Mesenchymal stem cell (in vitro differentiated cells and primary cell): Measurements from ENCODE around the gene PLXDC2.

Experiments used
- DNase-seq: peaks from one replicate; pipeline ENCODE4 v3.0.0-alpha.2; 2013
- H2AFZ ChIP-seq: one replicate; pipeline ENCODE4 v1.6.1; 2013; ENCODE audit warnings: low read depth, mild to moderate bottlenecking, control low read depth, inconsistent platforms, low read length, moderate library complexity
- H2AK5ac ChIP-seq: 2 replicates; pipeline ENCODE4 v1.6.1; 2013; ENCODE audit warnings: low read length, moderate library complexity, mild to moderate bottlenecking, inconsistent platforms; ENCODE audit not compliant: severe bottlenecking
- H2BK120ac ChIP-seq: one replicate; pipeline ENCODE4 v1.6.1; 2013; ENCODE audit warnings: low read depth, mild to moderate bottlenecking, inconsistent platforms, low read length, moderate library complexity
- H2BK12ac ChIP-seq, 2 experiments: one replicate each; pipeline ENCODE4 v1.6.1; 2013; ENCODE audit warnings: inconsistent platforms in 2 of 2, low read length in 2 of 2, mild to moderate bottlenecking in 2 of 2, moderate library complexity in 2 of 2, control low read depth in 1 of 2
- H2BK15ac ChIP-seq: one replicate; pipeline ENCODE4 v1.6.1; 2013; ENCODE audit warnings: mild to moderate bottlenecking, low read depth, inconsistent platforms; ENCODE audit not compliant: poor library complexity, severe bottlenecking
- H2BK5ac ChIP-seq: 2 replicates; pipeline ENCODE4 v1.6.1; 2013; ENCODE audit warnings: low read depth, mild to moderate bottlenecking, low read length, control low read depth, inconsistent platforms; ENCODE audit not compliant: poor library complexity, severe bottlenecking
- H3K14ac ChIP-seq, 2 experiments: one replicate each; pipeline ENCODE4 v1.6.1; 2013; ENCODE audit warnings: inconsistent platforms in 2 of 2, low read length in 2 of 2, control low read depth in 1 of 2, mild to moderate bottlenecking in 1 of 2, moderate library complexity in 1 of 2
- H3K18ac ChIP-seq, 2 experiments: one replicate each; pipeline ENCODE4 v1.6.1; 2013; ENCODE audit warnings: inconsistent platforms in 2 of 2, low read length in 2 of 2, control low read depth in 1 of 2, low read depth in 1 of 2, mild to moderate bottlenecking in 1 of 2
- H3K23ac ChIP-seq, 2 experiments: one replicate each; pipeline ENCODE4 v1.6.1; 2013; ENCODE audit warnings: inconsistent platforms in 2 of 2, low read length in 2 of 2, mild to moderate bottlenecking in 2 of 2, moderate library complexity in 2 of 2, control low read depth in 1 of 2
- H3K27ac ChIP-seq: 2 replicates; pipeline ENCODE4 v1.5.1; 2013; ENCODE audit warnings: mild to moderate bottlenecking, moderate library complexity, low read length, control low read depth, inconsistent platforms; ENCODE audit not compliant: poor library complexity, severe bottlenecking
- H3K27me3 ChIP-seq, 2 experiments: 2 replicates each; pipeline versions ENCODE4 v1.6.1 to v1.7.0; 2013; ENCODE audit warnings: low read length in 2 of 2, mild to moderate bottlenecking in 2 of 2, moderate library complexity in 2 of 2, control low read depth in 1 of 2, inconsistent platforms in 1 of 2; ENCODE audit not compliant: control insufficient read depth in 1 of 2, insufficient read depth in 1 of 2
- H3K36me3 ChIP-seq, 2 experiments: 2 replicates each; pipeline versions ENCODE4 v1.6.1 to v1.7.0; 2013; ENCODE audit warnings: low read length in 2 of 2, control low read depth in 1 of 2, inconsistent platforms in 1 of 2, low read depth in 1 of 2, mild to moderate bottlenecking in 1 of 2; ENCODE audit not compliant: insufficient read depth in 2 of 2, control insufficient read depth in 1 of 2
- H3K4ac ChIP-seq, 2 experiments: one replicate each; pipeline ENCODE4 v1.6.1; 2013; ENCODE audit warnings: inconsistent platforms in 2 of 2, low read length in 2 of 2, mild to moderate bottlenecking in 2 of 2, moderate library complexity in 2 of 2, control low read depth in 1 of 2, low read depth in 1 of 2
- H3K4me1 ChIP-seq: 2 replicates; pipeline ENCODE4 v1.6.1; 2013; ENCODE audit warnings: low read depth, low read length, control low read depth; ENCODE audit not compliant: control insufficient read depth, insufficient read depth
- H3K4me2 ChIP-seq: 2 replicates; pipeline ENCODE4 v1.6.1; 2013; ENCODE audit warnings: low read length, mild to moderate bottlenecking, inconsistent platforms; ENCODE audit not compliant: poor library complexity, severe bottlenecking
- H3K4me3 ChIP-seq, 2 experiments: 2 replicates each; pipeline versions ENCODE4 v1.5.1 to v1.7.0; 2013; ENCODE audit warnings: low read length in 2 of 2, mild to moderate bottlenecking in 2 of 2, control low read depth in 1 of 2, low read depth in 1 of 2; ENCODE audit not compliant: insufficient read depth in 1 of 2
- H3K79me1 ChIP-seq: replicated peaks from 2 replicates; pipeline ENCODE4 v1.6.1; 2013; ENCODE audit warnings: mild to moderate bottlenecking, control low read depth, low read length, inconsistent platforms; ENCODE audit not compliant: poor library complexity, severe bottlenecking
- H3K9ac ChIP-seq: 2 replicates; pipeline ENCODE4 v1.7.0; 2013; ENCODE audit warnings: mild to moderate bottlenecking, low read length, moderate library complexity
- H3K9me3 ChIP-seq: 2 replicates; pipeline ENCODE4 v1.7.0; 2013; ENCODE audit warnings: mild to moderate bottlenecking, low read length; ENCODE audit not compliant: control insufficient read depth
- H4K8ac ChIP-seq: one replicate; pipeline ENCODE4 v1.6.1; 2013; ENCODE audit warnings: inconsistent platforms, mild to moderate bottlenecking, low read length, moderate library complexity
- H4K91ac ChIP-seq: one replicate; pipeline ENCODE4 v1.6.1; 2013; ENCODE audit warnings: mild to moderate bottlenecking, low read length, inconsistent platforms
- WGBS: methylation state at CpG from one replicate; pipeline ENCODE4 v1.1.7; 2013; ENCODE audit warnings: mixed read lengths; 5-methylcytosine and 5-hydroxymethylcytosine counted together

PLXDC2 gene

GRCh38 chr10:19913987-19914386 lies 97.8 kb downstream of the PLXDC2 start:
- Histone ChIP-seq H3K23ac (no peak overlapping the region), H3K4ac (no peak overlapping the region)

DNA sequence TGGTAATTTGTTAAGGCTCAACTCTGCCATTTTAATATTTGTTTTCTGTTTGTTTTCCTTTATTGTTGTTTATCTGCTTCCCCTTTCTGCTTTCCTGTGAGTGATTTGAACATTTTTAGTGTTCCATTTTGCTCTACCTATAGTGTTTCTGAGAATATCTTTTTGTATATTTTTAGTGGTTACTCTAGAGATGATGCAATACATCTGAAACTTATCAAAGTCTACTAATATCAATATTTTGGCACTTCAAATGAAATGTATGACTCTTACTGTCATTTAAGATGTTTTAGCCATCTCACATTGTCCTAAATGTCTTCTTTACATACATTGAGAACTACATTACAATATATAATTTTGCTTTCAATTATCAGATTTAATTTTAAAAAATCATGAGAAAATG lies 98.9 kb downstream of the PLXDC2 start:
- Histone ChIP-seq H2BK5ac (no peak overlapping the region), H3K27ac (no peak overlapping the region), H4K91ac (no peak overlapping the region), H3K4me3 (no peak overlapping the region), H2BK120ac (no peak overlapping the region), H3K14ac (no peak overlapping the region), H3K4me2 (no peak overlapping the region), H3K79me1 (peaks cover under 1% of the 10 kb centered on the region), H3K4me1 (peaks cover 3% of the 10 kb centered on the region), H2BK12ac (no peak overlapping the region), H3K18ac (no peak overlapping the region), H3K23ac (no peak overlapping the region), H3K27me3 (no peaks in the 10 kb centered on the region), H3K36me3 (no peaks in the 10 kb centered on the region), H3K9ac (no peak overlapping the region), H4K8ac (no peak overlapping the region), H2AK5ac (no peak overlapping the region), H3K4ac (no peak overlapping the region), H2BK15ac (no peak overlapping the region), H2AFZ (no peak overlapping the region), H3K9me3 (no peaks in the 10 kb centered on the region)
- DNase-seq: no peak

More at GRCh38 chr10:19913987-19914386, 97.8 kb downstream of the PLXDC2 start:
- Histone ChIP-seq H3K79me1 (no peaks in the 10 kb centered on the region), H3K14ac (no peak overlapping the region), H2AK5ac (no peak overlapping the region), H3K4me1 (no peaks in the 10 kb centered on the region), H2BK120ac (no peak overlapping the region), H3K27me3 (no peaks in the 10 kb centered on the region), H3K27ac (no peak overlapping the region), H3K9me3 (no peaks in the 10 kb centered on the region), H2BK12ac (no peak overlapping the region), H4K91ac (no peak overlapping the region), H3K18ac (no peak overlapping the region), H2BK5ac (no peak overlapping the region), H4K8ac (no peak overlapping the region), H2BK15ac (no peak overlapping the region), H3K4me2 (no peak overlapping the region), H3K9ac (no peak overlapping the region), H2AFZ (no peak overlapping the region), H3K36me3 (no peaks in the 10 kb centered on the region), H3K4me3 (no peak overlapping the region)
- no peak for DNase-seq

- 98% methylated on average over 3 of the region's 3 CpGs for WGBS
- H3K36me3 ChIP-seq: no peaks in the 10 kb centered on the region
Observed at GRCh38 chr10:19915816-19916215, 99.6 kb downstream of the PLXDC2 start.

DNA sequence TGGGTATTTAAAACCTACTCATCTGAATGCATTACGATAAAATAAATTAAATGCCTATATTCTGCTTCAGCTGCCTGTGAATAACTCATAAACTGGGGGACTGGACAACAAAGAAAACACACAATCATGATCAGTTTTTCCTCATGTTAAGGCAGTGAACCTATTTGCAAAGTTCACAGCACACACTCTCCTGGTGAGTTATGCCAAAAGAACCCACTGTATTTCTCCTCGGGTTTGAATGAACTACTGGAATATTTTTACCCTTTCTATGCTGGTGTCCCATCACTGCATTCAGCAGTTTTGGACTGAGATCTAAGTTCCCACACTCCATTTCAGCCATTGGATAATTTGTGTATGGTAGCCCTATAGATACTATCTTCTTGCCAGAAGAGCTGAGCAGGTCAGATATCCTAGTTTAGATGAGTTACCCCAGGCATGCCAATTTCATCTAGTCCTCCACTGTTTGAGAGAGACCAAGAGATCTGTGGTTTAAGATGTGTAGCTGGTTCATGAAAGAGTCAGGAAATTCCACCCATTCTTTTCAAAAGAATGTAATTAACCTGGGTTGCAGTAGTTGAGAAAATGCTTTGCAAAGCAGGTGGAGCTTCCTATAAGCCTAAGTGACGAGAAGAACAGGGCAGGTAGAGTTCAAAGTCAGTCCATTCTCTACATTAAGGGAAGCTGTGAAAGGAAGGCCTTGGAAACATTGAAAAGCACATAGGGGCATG lies 101.7 kb downstream of the PLXDC2 start:
- Histone ChIP-seq H2BK15ac (no peak overlapping the region), H3K4me3 (no peak overlapping the region), H3K4me1 (peaks cover 9% of the 10 kb centered on the region), H3K9ac (no peak overlapping the region), H3K27me3 (no peaks in the 10 kb centered on the region), H3K4me2 (peak overlapping the region; percentile 28), H2AK5ac (no peak overlapping the region), H3K36me3 (no peaks in the 10 kb centered on the region), H4K8ac (no peak overlapping the region), H3K4ac (no peak overlapping the region), H2BK5ac (no peak overlapping the region), H3K23ac (no peak overlapping the region), H2AFZ (no peak overlapping the region), H3K79me1 (peaks cover 2% of the 10 kb centered on the region), H4K91ac (no peak overlapping the region), H3K27ac (peak overlapping the region; percentile 13), H3K14ac (no peak overlapping the region), H2BK120ac (no peak overlapping the region), H3K18ac (no peak overlapping the region), H2BK12ac (peak overlapping the region in 1 of 2 experiments; percentile 64), H3K9me3 (no peaks in the 10 kb centered on the region)
- no peak for DNase-seq
- WGBS: 58% methylated on average over 3 of the region's 3 CpGs

More at GRCh38 chr10:19915816-19916215, 99.6 kb downstream of the PLXDC2 start:
- no peak overlapping the region for H3K23ac ChIP-seq
- H3K4me2 ChIP-seq: no peak overlapping the region
- no peak overlapping the region for H2BK15ac ChIP-seq
- H3K18ac ChIP-seq: no peak overlapping the region
- no peak overlapping the region for H3K4me3 ChIP-seq
- no peak overlapping the region for H2AK5ac ChIP-seq
- H4K8ac ChIP-seq: no peak overlapping the region
- no peak for DNase-seq
- no peaks in the 10 kb centered on the region for H3K27me3 ChIP-seq
- no peak overlapping the region for H2BK12ac ChIP-seq
- H3K79me1 ChIP-seq: peaks cover 2% of the 10 kb centered on the region
- no peaks in the 10 kb centered on the region for H3K9me3 ChIP-seq
- H3K14ac ChIP-seq: no peak overlapping the region
- no peak overlapping the region for H3K4ac ChIP-seq
- H2BK5ac ChIP-seq: no peak overlapping the region
- H3K27ac ChIP-seq: no peak overlapping the region
- H2AFZ ChIP-seq: no peak overlapping the region
- H4K91ac ChIP-seq: no peak overlapping the region
- H3K9ac ChIP-seq: no peak overlapping the region
- no peak overlapping the region for H2BK120ac ChIP-seq
- H3K4me1 ChIP-seq: peaks cover 7% of the 10 kb centered on the region
